G401 (cell line): ENCODE measurements around the gene NEURL2. TPM values are rescaled to one million over a fixed set of nuclear protein-coding genes. Genes with fewer than 3 reads are reported as not detected.

ENCODE experiments used
- DNase-seq: peaks from one replicate; pipeline ENCODE4 v3.0.0-alpha.2; 2015; ENCODE audit warnings: low spot score
- in situ Hi-C: cut with HindIII; loops from 2 replicates; pipeline ENCODE4 v1.10.0; 2016; ENCODE audit warnings: low sequenced_read_pairs, mixed read lengths
- total RNA-seq: library from RNA; depleted of rRNA; stranded (reverse); fragments of >200 nt; shearing (Covaris generic); gene quantifications from 2 replicates; pipeline ENCODE4 v1.2.3, GENCODE V29; 2014; rRNA removed

The NEURL2 gene
- total RNA-seq, 1 experiment from 2014 or later, result 7.0 TPM

DNA sequence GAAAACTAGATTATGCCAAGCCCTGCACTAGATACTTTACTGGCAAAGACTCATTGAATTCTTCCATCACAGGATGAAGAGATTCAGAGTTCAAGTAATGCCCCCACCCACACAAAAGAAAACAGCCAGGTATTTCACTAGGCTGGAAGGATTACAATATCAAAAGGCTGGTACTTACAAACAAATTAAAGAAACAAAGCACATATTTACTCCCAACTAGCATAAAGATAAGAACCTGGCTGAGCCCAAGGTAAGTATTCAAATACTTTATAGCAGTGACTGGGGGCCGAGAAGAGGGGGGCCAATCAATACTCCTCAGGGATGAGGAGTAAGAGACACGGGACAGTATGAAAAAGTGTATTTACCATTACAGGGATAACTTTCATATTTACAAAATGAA lies 37.5 kb downstream of the NEURL2 start:
- in situ Hi-C loops, result no loop called here
- no peak for DNase-seq

DNA sequence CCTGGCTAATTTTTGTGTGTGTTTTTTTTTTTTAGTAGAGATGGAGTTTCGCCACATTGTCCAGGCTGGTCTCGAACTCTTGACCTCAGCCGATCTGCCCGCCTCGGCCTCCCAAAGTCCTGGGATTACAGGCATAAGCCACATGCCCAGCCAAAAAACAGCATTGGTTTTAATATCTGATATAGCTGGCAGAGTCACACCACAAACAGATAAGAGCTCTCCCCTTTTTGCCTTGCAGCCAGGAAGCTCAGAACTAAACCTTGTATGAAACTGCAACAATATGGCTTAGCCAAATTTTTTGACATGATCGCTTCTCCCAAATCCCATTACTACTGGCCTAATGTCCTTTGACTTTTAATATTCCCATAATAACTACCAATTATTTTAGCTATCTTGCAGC lies 38.7 kb downstream of the NEURL2 start:
- no peak for DNase-seq
- in situ Hi-C loops, result no loop called here

DNA sequence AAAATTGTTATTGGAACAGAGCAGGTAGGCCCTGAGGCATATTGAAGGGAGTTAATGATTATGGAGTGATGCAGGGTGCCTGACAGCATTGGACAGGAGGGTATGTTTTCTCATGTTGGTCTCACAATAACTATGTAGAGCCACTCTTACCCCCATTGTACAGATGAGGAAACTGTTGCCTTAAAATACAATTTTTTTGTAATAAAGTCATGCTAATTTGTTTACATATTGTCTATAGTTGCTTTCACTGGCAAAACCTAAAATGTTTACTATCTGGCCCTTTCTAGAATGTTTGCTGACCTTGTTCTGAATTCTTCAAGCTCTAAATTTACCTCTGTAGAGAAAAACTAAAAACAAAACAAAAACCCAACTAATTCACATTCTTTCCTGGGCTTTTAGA lies 39.5 kb downstream of the NEURL2 start:
- in situ Hi-C loops, result no loop called here

DNA sequence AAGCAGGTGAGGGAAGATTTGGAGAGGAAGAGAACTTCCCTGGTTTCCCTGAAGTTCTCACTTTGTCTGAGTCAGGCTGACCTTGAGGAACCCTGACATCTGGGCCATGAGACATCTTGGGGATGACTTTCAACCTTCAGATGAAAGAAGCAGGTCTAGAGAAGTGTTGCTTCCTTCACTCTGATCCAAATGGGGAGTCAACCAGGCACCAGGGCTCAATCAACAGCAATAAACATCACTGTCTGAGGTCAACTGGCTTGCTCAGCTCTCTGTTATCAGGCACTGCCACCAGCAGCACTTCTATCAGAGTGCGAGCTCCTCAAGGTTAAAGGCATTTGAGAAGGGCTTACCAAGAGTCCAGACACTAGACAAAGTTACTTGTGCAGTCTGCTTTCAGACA lies 40.1 kb downstream of the NEURL2 start:
- DNase-seq, result no peak
- in situ Hi-C loops, result no loop called here

More for the DNA sequence above, 39.5 kb downstream of the NEURL2 start:
- no peak for DNase-seq

DNA sequence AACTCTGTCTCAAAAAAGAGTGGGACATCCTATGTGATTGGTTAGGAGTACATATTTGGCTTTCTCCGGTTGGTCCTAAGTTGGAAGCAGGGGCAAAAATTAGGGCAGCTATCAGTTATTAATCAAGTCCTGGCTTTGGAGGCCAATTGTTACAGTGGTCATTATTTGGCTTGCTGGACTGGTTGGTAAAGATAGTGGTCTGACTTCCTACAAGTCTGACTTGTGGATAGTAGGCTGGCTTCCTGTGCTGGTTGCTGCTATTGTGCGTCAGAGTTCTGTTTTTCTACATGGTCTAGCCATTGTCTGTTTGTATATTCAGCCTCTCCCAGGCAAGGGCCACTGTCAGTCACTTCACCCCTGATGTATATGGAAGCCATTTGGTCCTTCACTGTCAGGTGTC lies 40.8 kb downstream of the NEURL2 start:
- DNase-seq, result no peak
- in situ Hi-C loops, result no loop called here

DNA sequence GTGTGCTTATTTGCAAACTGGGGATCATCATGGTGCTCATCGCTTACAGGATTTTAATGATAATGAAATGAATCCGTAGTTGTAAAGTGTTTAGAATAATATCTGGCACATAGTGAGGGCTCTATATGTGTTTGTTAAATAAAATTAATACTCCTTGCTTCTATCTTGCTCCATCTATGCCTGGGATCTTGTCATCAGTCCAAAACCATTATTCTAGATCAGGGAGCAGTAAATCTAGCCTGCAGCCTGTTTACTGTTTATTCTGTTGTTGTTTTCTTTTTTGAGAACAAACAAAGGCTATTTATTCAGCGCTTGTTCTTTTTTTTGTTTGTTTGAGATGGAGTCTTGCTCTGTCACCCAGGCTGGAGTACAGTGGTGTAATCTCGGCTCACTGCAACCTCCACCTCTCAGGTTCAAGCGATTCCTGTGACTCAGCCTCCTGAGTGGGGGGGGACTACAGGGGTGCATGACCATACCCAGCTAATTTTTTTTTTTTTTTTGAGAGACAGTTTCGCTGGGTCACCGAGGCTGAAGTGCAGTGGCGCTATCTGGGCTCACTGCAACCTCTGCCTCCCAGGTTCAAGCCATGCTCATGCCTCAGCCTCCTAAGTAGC lies 41.9 kb downstream of the NEURL2 start:
- no peak for DNase-seq
- in situ Hi-C loops, result no loop called here

DNA sequence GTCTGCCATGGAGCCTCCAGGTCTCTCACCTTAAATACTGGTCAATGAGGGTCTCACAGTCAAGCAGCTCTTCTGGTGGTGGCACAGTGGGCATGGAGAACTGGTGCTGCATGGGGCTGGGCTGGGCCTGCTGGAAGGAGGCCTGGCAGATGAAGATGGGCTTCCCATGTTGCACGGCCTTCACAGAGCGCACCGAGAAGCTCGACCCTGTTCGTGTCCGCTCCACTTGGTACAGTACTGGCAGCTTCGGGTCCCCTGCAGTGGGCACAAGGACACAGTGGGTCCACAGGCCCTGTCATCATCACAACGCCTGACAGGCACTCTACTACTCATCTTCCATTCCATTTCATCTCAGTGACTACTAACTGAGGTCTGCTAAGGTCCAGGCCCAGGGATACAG lies 42.6 kb downstream of the NEURL2 start:
- no peak for DNase-seq
- in situ Hi-C loops, result no loop called here

DNA sequence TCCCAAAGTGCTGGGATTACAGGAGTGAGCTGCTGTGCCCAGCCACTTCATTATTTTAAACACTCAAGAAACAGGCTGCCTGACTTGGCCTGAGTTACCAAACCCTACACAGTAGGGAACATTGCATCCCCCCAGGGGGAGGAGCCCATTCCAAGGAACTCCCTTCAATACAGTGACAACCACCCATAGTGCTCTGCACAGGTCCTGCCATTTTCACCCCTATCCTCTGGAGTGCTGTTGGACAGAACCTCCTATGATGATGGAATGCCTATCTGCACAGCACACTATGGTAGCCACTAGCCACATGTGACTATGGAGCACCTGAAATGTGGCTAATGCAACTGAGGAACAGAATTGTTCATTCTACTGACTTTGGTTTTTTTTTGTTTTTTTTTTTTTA lies 45.6 kb downstream of the NEURL2 start:
- DNase-seq, result no peak
- in situ Hi-C loops, result no loop called here

DNA sequence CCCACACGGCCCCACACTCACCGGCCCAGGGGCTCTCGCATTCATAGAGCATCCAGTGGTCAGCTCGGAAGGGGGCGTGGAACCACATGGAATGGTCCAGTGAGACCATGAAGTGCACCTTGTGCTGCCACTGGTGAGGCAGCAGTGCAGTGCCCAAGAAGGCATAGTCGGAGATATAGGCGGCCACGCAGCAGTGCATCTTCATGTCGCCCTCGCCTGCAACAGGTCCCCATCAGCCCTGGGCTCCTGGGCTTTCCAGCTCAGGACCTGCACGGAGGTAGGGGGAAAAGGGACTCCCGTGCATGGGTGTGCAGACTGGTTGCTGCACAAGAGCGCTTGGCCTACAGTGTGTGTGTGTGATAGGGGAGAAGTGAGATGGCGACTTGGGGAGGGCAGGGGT lies 47.5 kb downstream of the NEURL2 start:
- in situ Hi-C loops, result no loop called here
- no peak for DNase-seq

DNA sequence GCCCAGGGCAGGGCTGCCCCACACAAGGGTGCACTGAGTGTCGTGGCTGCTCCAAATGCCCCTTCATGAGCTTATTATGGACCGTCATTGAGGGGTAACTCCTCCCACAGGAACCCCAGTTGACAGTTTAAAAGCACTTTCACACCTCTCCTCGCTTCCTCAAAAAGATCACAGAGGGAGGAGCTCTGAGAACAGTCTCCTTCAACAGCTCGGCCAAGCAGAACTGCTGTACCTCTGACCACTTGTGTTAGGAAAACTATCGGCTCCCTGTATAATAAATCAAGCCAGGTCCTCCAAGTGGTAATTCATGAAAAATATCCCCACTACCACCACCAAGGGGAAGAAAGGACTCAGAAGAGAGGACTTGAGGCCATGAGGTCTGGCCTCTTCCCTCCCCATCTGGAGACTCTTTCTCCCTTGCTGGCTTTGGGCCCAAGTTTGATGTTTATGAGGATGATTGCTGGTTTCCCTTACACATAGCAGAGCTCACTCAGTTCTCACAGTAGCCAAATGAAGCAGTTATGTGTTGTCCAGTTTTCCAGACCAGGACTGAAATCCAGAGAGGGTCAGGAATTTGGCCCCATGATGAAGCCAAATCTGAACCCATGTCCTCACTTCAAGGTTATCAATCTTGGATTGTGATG lies 48.7 kb downstream of the NEURL2 start:
- in situ Hi-C loops, result no loop called here
- DNase-seq, result no peak

DNA sequence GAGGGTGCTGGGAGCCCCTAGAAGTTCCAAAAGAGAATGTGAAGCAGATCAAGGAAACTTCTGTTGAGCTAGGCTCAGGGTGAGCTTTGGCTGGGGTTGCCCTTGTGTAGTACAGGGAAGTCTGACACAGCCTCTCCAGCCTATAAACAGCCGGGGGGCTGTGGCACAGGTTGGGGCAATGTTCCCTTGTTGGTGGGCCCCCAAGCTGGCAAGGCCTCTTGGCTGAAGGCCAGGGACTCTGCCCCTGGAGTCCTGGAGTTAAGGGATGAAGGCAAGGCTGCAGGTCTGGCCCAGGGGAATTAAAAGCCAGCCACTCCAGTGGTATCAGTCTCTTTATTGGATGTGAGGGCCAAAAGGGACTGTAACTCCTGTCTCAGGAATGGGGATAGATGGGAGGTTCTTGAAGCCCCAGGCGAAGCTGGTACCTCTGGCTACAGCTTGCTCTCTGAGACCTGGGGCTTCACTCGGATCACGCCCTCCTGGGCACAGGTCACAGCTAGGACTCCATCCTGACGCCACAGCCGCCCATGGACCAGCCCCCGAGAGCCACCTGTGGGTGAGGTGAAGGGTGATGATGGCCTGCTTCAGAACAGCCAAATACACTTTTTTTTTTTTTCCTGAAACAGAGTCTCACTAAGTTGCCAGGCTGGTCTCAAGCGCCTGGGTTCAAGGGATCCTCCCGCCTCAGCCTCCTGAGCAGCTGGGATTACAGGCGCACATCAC lies 49.4 kb downstream of the NEURL2 start:
- in situ Hi-C loops, result no loop called here
- DNase-seq, result no peak

DNA sequence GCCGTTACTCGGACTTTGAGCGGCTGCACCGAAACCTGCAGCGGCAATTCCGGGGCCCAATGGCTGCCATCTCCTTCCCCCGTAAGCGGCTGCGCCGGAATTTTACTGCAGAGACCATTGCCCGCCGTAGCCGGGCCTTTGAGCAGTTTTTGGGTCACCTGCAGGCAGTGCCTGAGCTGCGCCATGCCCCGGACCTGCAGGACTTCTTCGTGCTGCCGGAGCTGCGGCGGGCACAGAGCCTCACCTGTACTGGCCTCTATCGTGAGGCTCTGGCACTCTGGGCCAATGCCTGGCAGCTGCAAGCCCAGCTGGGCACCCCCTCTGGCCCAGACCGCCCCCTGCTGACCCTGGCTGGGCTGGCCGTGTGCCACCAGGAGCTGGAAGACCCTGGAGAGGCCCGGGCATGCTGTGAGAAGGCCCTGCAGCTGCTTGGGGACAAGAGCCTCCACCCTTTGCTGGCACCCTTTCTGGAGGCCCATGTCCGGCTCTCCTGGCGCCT lies 50.3 kb downstream of the NEURL2 start:
- in situ Hi-C loops, result no loop called here
- DNase-seq, result no peak

Other genes starting within 250 kb of the NEURL2 start
- gene WFDC11, start 221.0 kb downstream of the NEURL2 start, total RNA-seq, result not detected in 2 replicates
- gene WFDC13, start 189.2 kb downstream of the NEURL2 start, total RNA-seq, result not detected in 2 replicates
- gene WFDC10B, start 186.2 kb downstream of the NEURL2 start, total RNA-seq, result not detected in 2 replicates
- not detected in 2 replicates for gene SPINT4, start 168.9 kb downstream of the NEURL2 start, total RNA-seq
- gene WFDC3, start 99.3 kb downstream of the NEURL2 start, total RNA-seq, result not detected in 2 replicates
- 40.4 and 43.3 TPM in 2 replicates for gene DNTTIP1, start 99.3 kb downstream of the NEURL2 start, total RNA-seq
- gene UBE2C, start 78.6 kb downstream of the NEURL2 start, total RNA-seq, result 75.4 and 83.0 TPM in 2 replicates
- 1.3 and 1.8 TPM in 2 replicates for gene TNNC2, start 63.9 kb downstream of the NEURL2 start, total RNA-seq
- 26.5 and 45.6 TPM in 2 replicates for gene SNX21, start 57.4 kb downstream of the NEURL2 start, total RNA-seq
- 32.4 and 43.3 TPM in 2 replicates for gene ACOT8, start 33.8 kb downstream of the NEURL2 start, total RNA-seq
- 2.9 and 4.9 TPM in 2 replicates for gene ZSWIM3, start 33.6 kb downstream of the NEURL2 start, total RNA-seq
- gene ZSWIM1, start 10.0 kb downstream of the NEURL2 start, total RNA-seq, result 9.6 and 11.3 TPM in 2 replicates
- 1.0 TPM in 1 of 2 replicates, not detected in the other for gene SPATA25, start 3.6 kb downstream of the NEURL2 start, total RNA-seq
- gene CTSA, start 127 bp upstream of the NEURL2 start, total RNA-seq, result 20.7 and 28.9 TPM in 2 replicates
- 129 and 156 TPM in 2 replicates for gene PLTP, start 20.9 kb upstream of the NEURL2 start, total RNA-seq
- gene PCIF1, start 43.5 kb upstream of the NEURL2 start, total RNA-seq, result 11.6 and 17.7 TPM in 2 replicates
- gene ZNF335, start 81.0 kb upstream of the NEURL2 start, total RNA-seq, result 7.2 and 11.1 TPM in 2 replicates
- not detected in 2 replicates for gene MMP9, start 117.7 kb upstream of the NEURL2 start, total RNA-seq
- gene SLC12A5, start 138.0 kb upstream of the NEURL2 start, total RNA-seq, result 0.03 and 0.43 TPM in 2 replicates
- 7.4 and 13.7 TPM in 2 replicates for gene NCOA5, start 198.8 kb upstream of the NEURL2 start, total RNA-seq
- gene CD40, start 227.1 kb upstream of the NEURL2 start, total RNA-seq, result 0.10 TPM in 1 of 2 replicates, not detected in the other